ENCODE results near the gene RASA3. TPM values are rescaled to one million over a fixed set of nuclear protein-coding genes. Genes with fewer than 3 reads are reported as not detected.

RASA3 gene
- total RNA-seq, 4 donors from 2014 or later = 4.4 to 15.6 (median 8.5) TPM

- no peaks in the 10 kb centered on the region for H3K36me3 ChIP-seq
- H3K4me1 ChIP-seq = peaks cover 0 to 11% (median 6%) of the 10 kb centered on the region in 4 donors
- TF ChIP-seq POLR2AphosphoS5 (IDR thresholded peaks at IDR 0.05) = peak in 1 of 3 donors; percentile 9
- TF ChIP-seq EP300 (IDR thresholded peaks at IDR 0.05; ENCODE audit: low read depth) = no peak
- peak; percentile 58 to 88 (median 70) for TF ChIP-seq CTCF (IDR thresholded peaks at IDR 0.05)
- DNase-seq = peak; percentile 65
- 62% methylated on average over 17 of the region's 17 CpGs; no CpG with 5 or more reads in 1 of the 2 donors for WGBS, 2 donors (ENCODE audit: low coverage in 1 of 2)
- H3K9me3 ChIP-seq = no peaks in the 10 kb centered on the region
- no peaks in the 10 kb centered on the region for H3K27me3 ChIP-seq
- intact Hi-C loops (cut with DNase I; ENCODE audit: low total_unique reads) = loop anchor here (5.0 kb wide), 1 partner anchor 135 kb away; no protein-coding TSS in a partner anchor
- in situ Hi-C loops (cut with MboI; ENCODE audit: low pct_ligation_motif_present in 1 of 4, low pct_unique_long_range_greater_than_20kb in 1 of 4, low sequenced_read_pairs in 3 of 4) = loop anchor here in 1 of 4 donors (10.0 kb wide), 1 partner anchor 123 kb away; no protein-coding TSS in a partner anchor
- no peak overlapping the region for H3K4me3 ChIP-seq
- no peak overlapping the region for H3K27ac ChIP-seq
Measured at GRCh38 chr13:113947311-113948033, 185.0 kb downstream of the RASA3 start.

- H3K4me1 ChIP-seq = peaks cover 0 to 10% (median 6%) of the 10 kb centered on the region in 4 donors
- H3K9me3 ChIP-seq = no peaks in the 10 kb centered on the region
- intact Hi-C loops (cut with DNase I; ENCODE audit: low total_unique reads) (loop anchor here (5.0 kb wide), 1 partner anchor 134 kb away; no protein-coding TSS in a partner anchor), in situ Hi-C loops (cut with MboI; ENCODE audit: low pct_ligation_motif_present in 1 of 4, low pct_unique_long_range_greater_than_20kb in 1 of 4, low sequenced_read_pairs in 3 of 4) (loop anchor here in 1 of 4 donors (10.0 kb wide), 1 partner anchor 122 kb away; no protein-coding TSS in a partner anchor)
- no peak overlapping the region for H3K27ac ChIP-seq
- no peaks in the 10 kb centered on the region for H3K27me3 ChIP-seq
- no peaks in the 10 kb centered on the region for H3K36me3 ChIP-seq
- no peak for DNase-seq
- no peak for TF ChIP-seq POLR2A (IDR thresholded peaks at IDR 0.05)
- no peak for TF ChIP-seq EP300 (IDR thresholded peaks at IDR 0.05; ENCODE audit: low read depth)
- TF ChIP-seq CTCF (IDR thresholded peaks at IDR 0.05) = no peak
- no peak for TF ChIP-seq POLR2AphosphoS5 (IDR thresholded peaks at IDR 0.05)
- WGBS, 2 donors (ENCODE audit: low coverage in 1 of 2) = 60 to 79% methylated on average over 1 to 22 of the region's 26 CpGs
- no peak overlapping the region for H3K4me3 ChIP-seq
Measured at GRCh38 chr13:113946409-113947181, 185.8 kb downstream of the RASA3 start.

- DNase-seq = no peak
- peaks cover 0 to 6% (median 1%) of the 10 kb centered on the region in 4 donors for H3K4me1 ChIP-seq
- no peaks in the 10 kb centered on the region for H3K36me3 ChIP-seq
- no peak overlapping the region for H3K27ac ChIP-seq
- in situ Hi-C loops (cut with MboI; ENCODE audit: low pct_ligation_motif_present in 1 of 4, low pct_unique_long_range_greater_than_20kb in 1 of 4, low sequenced_read_pairs in 3 of 4) (loop anchor here in 1 of 4 donors (10.0 kb wide), 1 partner anchor 121 kb away; no protein-coding TSS in a partner anchor), intact Hi-C loops (cut with DNase I; ENCODE audit: low total_unique reads) (loop anchor here (5.0 kb wide), 1 partner anchor 134 kb away; no protein-coding TSS in a partner anchor)
- H3K27me3 ChIP-seq = no peaks in the 10 kb centered on the region
- whole genome bisulfite sequencing, 2 donors (ENCODE audit: low coverage in 1 of 2) = 80 to 87% methylated on average over 1 to 26 of the region's 26 CpGs
- H3K9me3 ChIP-seq = no peaks in the 10 kb centered on the region
- H3K4me3 ChIP-seq = no peak overlapping the region
- TF ChIP-seq EP300 (IDR thresholded peaks at IDR 0.05; ENCODE audit: low read depth) = no peak
- TF ChIP-seq CTCF (IDR thresholded peaks at IDR 0.05) = no peak
- TF ChIP-seq POLR2A (IDR thresholded peaks at IDR 0.05) = no peak
- no peak for TF ChIP-seq POLR2AphosphoS5 (IDR thresholded peaks at IDR 0.05)
Measured at GRCh38 chr13:113945857-113946408, 186.5 kb downstream of the RASA3 start.

Measured in transverse colon (tissue), 4 donors.